Measurements from ENCODE around the gene SLC23A3.

The SLC23A3 gene

GRCh38 chr2:219199470-219200211, 29.8 kb upstream of the SLC23A3 start:
- DNase-seq (ENCODE audit: low read depth), result no peak
- H3K4me3 ChIP-seq (ENCODE audit: low read length), result no peak overlapping the region
- TF ChIP-seq, protein P1, sequence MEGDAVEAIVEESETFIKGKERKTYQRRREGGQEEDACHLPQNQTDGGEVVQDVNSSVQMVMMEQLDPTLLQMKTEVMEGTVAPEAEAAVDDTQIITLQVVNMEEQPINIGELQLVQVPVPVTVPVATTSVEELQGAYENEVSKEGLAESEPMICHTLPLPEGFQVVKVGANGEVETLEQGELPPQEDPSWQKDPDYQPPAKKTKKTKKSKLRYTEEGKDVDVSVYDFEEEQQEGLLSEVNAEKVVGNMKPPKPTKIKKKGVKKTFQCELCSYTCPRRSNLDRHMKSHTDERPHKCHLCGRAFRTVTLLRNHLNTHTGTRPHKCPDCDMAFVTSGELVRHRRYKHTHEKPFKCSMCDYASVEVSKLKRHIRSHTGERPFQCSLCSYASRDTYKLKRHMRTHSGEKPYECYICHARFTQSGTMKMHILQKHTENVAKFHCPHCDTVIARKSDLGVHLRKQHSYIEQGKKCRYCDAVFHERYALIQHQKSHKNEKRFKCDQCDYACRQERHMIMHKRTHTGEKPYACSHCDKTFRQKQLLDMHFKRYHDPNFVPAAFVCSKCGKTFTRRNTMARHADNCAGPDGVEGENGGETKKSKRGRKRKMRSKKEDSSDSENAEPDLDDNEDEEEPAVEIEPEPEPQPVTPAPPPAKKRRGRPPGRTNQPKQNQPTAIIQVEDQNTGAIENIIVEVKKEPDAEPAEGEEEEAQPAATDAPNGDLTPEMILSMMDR (conservative IDR thresholded peaks at IDR 0.05; ENCODE audit: low read depth, low read length), result no peak

- TF ChIP-seq, protein P1 (conservative IDR thresholded peaks at IDR 0.05; ENCODE audit: low read depth, low read length), result no peak
- no peak overlapping the region for H3K4me3 ChIP-seq (ENCODE audit: low read length)
- DNase-seq (ENCODE audit: low read depth), result no peak
Observed at GRCh38 chr2:219198974-219199373, 29.1 kb upstream of the SLC23A3 start.

DNA sequence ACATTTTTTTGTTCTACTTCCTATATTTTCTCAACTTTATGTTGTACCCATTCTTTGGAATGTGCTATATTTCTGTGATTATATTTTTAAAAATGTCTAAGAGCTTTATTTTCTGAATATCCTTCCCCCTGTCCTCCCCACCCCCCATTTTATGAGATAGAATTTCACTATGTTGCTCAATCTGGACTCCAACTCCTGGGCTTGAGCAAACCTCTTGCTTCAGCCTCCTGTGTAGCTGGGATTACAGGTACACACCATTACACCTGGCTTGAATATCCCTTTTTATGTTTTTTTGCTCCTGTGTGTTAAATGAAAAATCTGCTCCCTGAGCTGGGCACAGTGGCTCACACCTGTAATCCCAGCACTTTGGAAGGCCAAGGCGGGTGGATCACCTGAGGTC, 27.6 kb upstream of the SLC23A3 start:
- no peak overlapping the region for H3K4me3 ChIP-seq (ENCODE audit: low read length)
- TF ChIP-seq, protein P1 (conservative IDR thresholded peaks at IDR 0.05; ENCODE audit: low read depth, low read length), result no peak
- DNase-seq (ENCODE audit: low read depth), result no peak

GRCh38 chr2:219186754-219187456, 17.1 kb upstream of the SLC23A3 start:
- no peak for DNase-seq (ENCODE audit: low read depth)
- no peak overlapping the region for H3K4me3 ChIP-seq (ENCODE audit: low read length)
- TF ChIP-seq, protein P1 (conservative IDR thresholded peaks at IDR 0.05; ENCODE audit: low read depth, low read length), result no peak

DNA sequence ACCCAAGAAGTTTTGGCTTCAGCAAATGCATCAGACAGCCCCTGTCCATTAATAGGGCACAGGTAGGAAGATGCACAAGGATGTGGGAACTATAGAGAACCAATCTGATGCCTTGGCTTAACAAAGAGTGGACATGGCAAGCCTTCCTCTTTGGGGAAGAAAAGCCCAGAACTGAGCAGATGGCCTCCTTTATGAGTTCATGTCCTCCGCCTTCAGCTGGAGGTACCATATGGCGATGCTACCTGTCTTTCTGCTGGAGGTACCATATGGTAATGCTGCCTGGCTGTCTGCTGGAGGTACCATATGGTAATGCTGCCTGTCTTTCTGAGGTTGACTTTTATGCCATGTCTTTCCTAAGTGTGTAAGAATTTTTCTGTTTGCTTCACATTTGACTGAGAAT, 14.3 kb upstream of the SLC23A3 start:
- TF ChIP-seq, protein P1 (conservative IDR thresholded peaks at IDR 0.05; ENCODE audit: low read depth, low read length), result no peak
- H3K4me3 ChIP-seq (ENCODE audit: low read length), result no peak overlapping the region
- no peak for DNase-seq (ENCODE audit: low read depth)

- TF ChIP-seq, protein P1 (conservative IDR thresholded peaks at IDR 0.05; ENCODE audit: low read depth, low read length), result no peak
- H3K4me3 ChIP-seq (ENCODE audit: low read length), result no peak overlapping the region
- DNase-seq (ENCODE audit: low read depth), result no peak
Observed at GRCh38 chr2:219183151-219183772, 13.4 kb upstream of the SLC23A3 start.

Data from retinal pigment epithelial cell (primary cell).